Ascending aorta (tissue), 2 donors: ENCODE results near the gene WWC2. TPM values are rescaled to one million over a fixed set of nuclear protein-coding genes. Genes with fewer than 3 reads are reported as not detected.
"Not testable (repeated sequence)": the region's sequence is repeated elsewhere in the genome, so short reads cannot be mapped to it uniquely, and the experiment has no call there.

Experiments used
- DNase-seq, 2 donors: peaks; one replicate each; pipeline ENCODE4 v3.0.0-alpha.2; 2019; ENCODE audit warnings: low spot score in 2 of 2
- H3K27ac ChIP-seq, 2 donors: fragments of 200-600 bp; sonication (generic); one replicate each; pipeline ENCODE4 v1.5.1; 2016 to 2017; ENCODE audit warnings: mild to moderate bottlenecking in 1 of 2
- H3K27me3 ChIP-seq: fragments of 200-600 bp; sonication (generic); one replicate; pipeline ENCODE4 v1.5.1; 2017
- H3K36me3 ChIP-seq, 2 donors: fragments of 200-600 bp; sonication (generic); one replicate each; pipeline ENCODE4 v1.5.1; 2016
- H3K4me1 ChIP-seq, 2 donors: fragments of 200-600 bp; sonication (generic); one replicate each; pipeline ENCODE4 v1.5.1; 2016 to 2017; ENCODE audit warnings: mild to moderate bottlenecking in 1 of 2
- H3K4me3 ChIP-seq, 2 donors: fragments of 200-600 bp; sonication (generic); one replicate each; pipeline ENCODE4 v1.5.1; 2016 to 2017; ENCODE audit warnings: mild to moderate bottlenecking in 1 of 2
- H3K9me3 ChIP-seq, 2 donors: fragments of 200-600 bp; sonication (generic); one replicate each; pipeline ENCODE4 v1.5.1; 2016
- intact Hi-C: fragments of 100-400 bp; cut with DNase I; formaldehyde crosslinking; loops from one replicate; pipeline ENCODE4 v1.15.1; 2023
- total RNA-seq: library from RNA; depleted of rRNA; stranded (reverse); fragments of >200 nt; gene quantifications from one replicate; pipeline ENCODE4 v1.1.0, GENCODE V29; 2016
- TF ChIP-seq, protein P1 (sequence below), 3 experiments: fragments of 200-600 bp in 2 of 3; fragments of 450-650 bp in 1 of 3; sonication (generic) in 2 of 3; IDR thresholded peaks; one replicate each; pipeline ENCODE4 v1.5.1; 2016 to 2019; ENCODE audit warnings: antibody characterized with exemption in 3 of 3, mild to moderate bottlenecking in 1 of 3, moderate library complexity in 1 of 3

The WWC2 gene
- total RNA-seq, 1 donor from 2014 or later = 3.8 TPM

DNA sequence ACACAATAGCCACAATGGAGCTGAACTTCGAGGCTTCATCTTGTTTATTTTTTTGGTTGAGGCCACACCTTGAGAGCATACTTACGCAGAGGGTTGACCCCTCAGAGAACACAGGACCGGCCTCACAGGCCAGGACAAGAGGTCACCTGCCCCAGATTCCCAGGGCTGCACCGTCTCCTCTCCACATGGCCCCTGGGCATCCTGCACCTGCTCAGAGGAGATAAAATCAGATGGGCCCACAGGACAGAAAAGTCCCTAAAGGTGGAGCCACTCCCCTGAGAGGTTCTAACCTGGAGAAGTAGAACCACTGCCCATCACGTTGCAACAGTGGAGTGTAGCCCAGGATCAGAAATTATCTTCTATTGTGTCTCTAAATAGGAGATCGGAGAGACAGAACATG is 224.2 kb downstream of the WWC2 start:
- no peak overlapping the region for H3K27ac ChIP-seq
- H3K9me3 ChIP-seq = no peaks in the 10 kb centered on the region
- H3K27me3 ChIP-seq = no peaks in the 10 kb centered on the region
- DNase-seq = no peak
- no peak overlapping the region for H3K4me3 ChIP-seq
- H3K4me1 ChIP-seq = no peaks in the 10 kb centered on the region
- TF ChIP-seq, protein P1, sequence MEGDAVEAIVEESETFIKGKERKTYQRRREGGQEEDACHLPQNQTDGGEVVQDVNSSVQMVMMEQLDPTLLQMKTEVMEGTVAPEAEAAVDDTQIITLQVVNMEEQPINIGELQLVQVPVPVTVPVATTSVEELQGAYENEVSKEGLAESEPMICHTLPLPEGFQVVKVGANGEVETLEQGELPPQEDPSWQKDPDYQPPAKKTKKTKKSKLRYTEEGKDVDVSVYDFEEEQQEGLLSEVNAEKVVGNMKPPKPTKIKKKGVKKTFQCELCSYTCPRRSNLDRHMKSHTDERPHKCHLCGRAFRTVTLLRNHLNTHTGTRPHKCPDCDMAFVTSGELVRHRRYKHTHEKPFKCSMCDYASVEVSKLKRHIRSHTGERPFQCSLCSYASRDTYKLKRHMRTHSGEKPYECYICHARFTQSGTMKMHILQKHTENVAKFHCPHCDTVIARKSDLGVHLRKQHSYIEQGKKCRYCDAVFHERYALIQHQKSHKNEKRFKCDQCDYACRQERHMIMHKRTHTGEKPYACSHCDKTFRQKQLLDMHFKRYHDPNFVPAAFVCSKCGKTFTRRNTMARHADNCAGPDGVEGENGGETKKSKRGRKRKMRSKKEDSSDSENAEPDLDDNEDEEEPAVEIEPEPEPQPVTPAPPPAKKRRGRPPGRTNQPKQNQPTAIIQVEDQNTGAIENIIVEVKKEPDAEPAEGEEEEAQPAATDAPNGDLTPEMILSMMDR (IDR thresholded peaks at IDR 0.05) = no peak
- H3K36me3 ChIP-seq = peaks cover 0 to 4% of the 10 kb centered on the region in 2 donors
- intact Hi-C loops = no loop called here

- H3K27ac ChIP-seq, DNase-seq, H3K36me3 ChIP-seq, H3K4me1 ChIP-seq, H3K4me3 ChIP-seq, H3K27me3 ChIP-seq, H3K9me3 ChIP-seq, intact Hi-C loops: not testable (repeated sequence)
These were observed 225.0 kb downstream of the WWC2 start for GRCh38 chr4:183324056-183324455.

GRCh38 chr4:183324619-183325018 is 225.6 kb downstream of the WWC2 start:
- TF ChIP-seq, protein P1 (IDR thresholded peaks at IDR 0.05) = no peak
- Histone ChIP-seq H3K4me1 (no peaks in the 10 kb centered on the region), H3K4me3 (no peak overlapping the region), H3K36me3 (no peaks in the 10 kb centered on the region), H3K27ac (no peak overlapping the region), H3K27me3 (no peaks in the 10 kb centered on the region), H3K9me3 (no peaks in the 10 kb centered on the region)
- no peak for DNase-seq
- intact Hi-C loops = no loop called here

DNA sequence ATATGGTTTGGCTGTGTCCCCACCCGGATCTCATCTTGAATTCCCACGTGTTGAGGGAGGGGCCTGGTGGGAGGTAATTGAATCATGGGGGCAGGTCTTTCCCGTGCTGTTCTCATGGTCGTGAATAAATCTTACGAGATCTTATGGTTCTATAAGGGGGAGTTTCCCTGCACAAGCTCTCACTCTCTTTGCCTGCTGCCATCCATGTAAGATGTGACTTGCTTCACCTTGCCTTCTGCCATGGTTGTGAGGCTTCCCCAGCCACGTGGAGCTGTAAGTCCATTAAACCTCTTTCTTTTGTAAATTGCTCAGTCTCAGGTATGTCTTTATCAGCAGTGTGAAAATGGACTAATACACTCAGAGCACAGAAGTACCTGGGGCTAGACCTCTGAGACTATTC is 227.3 kb downstream of the WWC2 start:
- H3K27ac ChIP-seq, H3K36me3 ChIP-seq, DNase-seq, H3K4me1 ChIP-seq, H3K27me3 ChIP-seq, H3K9me3 ChIP-seq, H3K4me3 ChIP-seq, intact Hi-C loops: not testable (repeated sequence)

GRCh38 chr4:183326853-183327252 is 227.8 kb downstream of the WWC2 start:
- Histone ChIP-seq H3K27me3 (no peaks in the 10 kb centered on the region), H3K36me3 (no peaks in the 10 kb centered on the region), H3K4me3 (no peak overlapping the region), H3K27ac (no peak overlapping the region), H3K4me1 (no peaks in the 10 kb centered on the region), H3K9me3 (no peaks in the 10 kb centered on the region)
- intact Hi-C loops = no loop called here
- no peak for DNase-seq
- TF ChIP-seq, protein P1 (IDR thresholded peaks at IDR 0.05) = no peak

DNA sequence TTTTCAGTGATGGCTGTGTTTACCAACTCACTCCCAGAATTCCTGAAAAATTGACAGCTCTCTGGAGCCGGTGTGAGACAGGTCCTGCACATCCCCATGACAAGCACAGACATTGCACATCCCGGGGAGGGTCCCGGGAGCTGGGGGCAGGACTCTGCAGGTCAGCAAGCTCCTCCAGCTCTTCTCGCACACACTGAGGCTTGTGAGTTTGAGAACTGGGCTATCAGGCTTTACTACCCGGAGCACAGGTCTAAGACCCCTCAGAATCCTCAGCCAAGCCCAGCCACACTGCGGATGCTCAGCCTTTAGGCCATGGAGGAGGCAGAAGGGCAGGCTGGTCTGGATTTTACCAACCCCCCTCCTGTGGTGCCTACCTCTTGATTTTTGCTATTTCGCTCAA is 228.8 kb downstream of the WWC2 start:
- TF ChIP-seq, protein P1 (IDR thresholded peaks at IDR 0.05) = no peak
- Histone ChIP-seq H3K27me3 (no peaks in the 10 kb centered on the region), H3K36me3 (no peaks in the 10 kb centered on the region), H3K9me3 (no peaks in the 10 kb centered on the region), H3K4me1 (no peaks in the 10 kb centered on the region), H3K4me3 (no peak overlapping the region), H3K27ac (no peak overlapping the region)
- DNase-seq = no peak
- intact Hi-C loops = no loop called here

DNA sequence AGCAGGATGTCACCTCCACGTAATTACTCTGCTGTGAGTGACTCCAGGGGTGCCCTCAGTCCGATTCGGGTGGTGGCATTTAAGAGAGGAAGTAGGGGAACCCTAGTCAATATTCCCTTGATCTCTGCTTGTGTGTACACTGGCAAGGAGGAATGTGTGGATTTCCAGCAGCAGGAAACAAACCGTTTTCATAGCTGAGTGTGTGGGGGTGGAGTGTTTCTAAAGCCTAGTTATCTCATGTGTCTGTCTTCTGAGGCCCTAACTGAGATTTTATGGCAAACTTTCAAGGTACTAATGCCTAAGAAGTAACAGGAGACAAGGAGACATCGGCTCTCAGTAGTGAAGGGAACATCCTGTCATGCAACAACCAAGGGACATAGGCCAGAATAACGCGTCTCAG is 229.8 kb downstream of the WWC2 start:
- Histone ChIP-seq H3K36me3 (no peaks in the 10 kb centered on the region), H3K27me3 (no peaks in the 10 kb centered on the region), H3K27ac (no peak overlapping the region), H3K9me3 (no peaks in the 10 kb centered on the region), H3K4me1 (no peaks in the 10 kb centered on the region), H3K4me3 (no peak overlapping the region)
- intact Hi-C loops = no loop called here
- DNase-seq = no peak
- TF ChIP-seq, protein P1 (IDR thresholded peaks at IDR 0.05) = no peak
